Endothelial cell of umbilical vein (primary cell): Measurements from ENCODE around the gene NYAP2.

Experiments
- CTCF ChIP-seq, 2 donors: IDR thresholded peaks; 1 replicate in 1 of 2; 2 replicates in 1 of 2; pipeline ENCODE4 v1.5.1; 2011; ENCODE audit warnings: low read length in 2 of 2, mild to moderate bottlenecking in 2 of 2, moderate library complexity in 2 of 2, control low read depth in 1 of 2, inconsistent platforms in 1 of 2, low read depth in 1 of 2; ENCODE audit not compliant: insufficient read depth in 1 of 2; ENCODE audit errors: extremely low read depth in 1 of 2
- FOS ChIP-seq: IDR thresholded peaks from 2 replicates; pipeline ENCODE4 v1.6.1; 2011; ENCODE audit warnings: mild to moderate bottlenecking, low read length, moderate library complexity, borderline replicate concordance; ENCODE audit not compliant: insufficient read depth
- POLR2A ChIP-seq: IDR thresholded peaks from 2 replicates; pipeline ENCODE4 v1.6.1; 2012; ENCODE audit warnings: low read depth, mild to moderate bottlenecking, control low read depth, low read length
- POLR2AphosphoS5 ChIP-seq: IDR thresholded peaks from 2 replicates; pipeline ENCODE4 v1.6.1; 2012; ENCODE audit warnings: low read depth, mild to moderate bottlenecking, control low read depth, low read length, moderate library complexity; ENCODE audit not compliant: insufficient read depth

GRCh38 chr2:225381609-225382008, 17.9 kb upstream of the NYAP2 start:
- no peak for TF ChIP-seq POLR2A
- no peak for TF ChIP-seq CTCF (IDR thresholded peaks at IDR 0.05; ENCODE audit: extremely low read depth in 1 of 2, insufficient read depth in 1 of 2, low read depth in 1 of 2, low read length in 2 of 2)
- no peak for TF ChIP-seq POLR2AphosphoS5
- no peak for TF ChIP-seq FOS
